HCT116 (cell line): ENCODE results near the gene LNP1. TPM values are rescaled to one million over a fixed set of nuclear protein-coding genes. Genes with fewer than 3 reads are reported as not detected.

Experiments
- ATAC-seq: fragments of 200-7000 bp; cut with Tn5 transposase; 2 replicates; pipeline ENCODE4 v1.9.1; 2020; ENCODE audit warnings: mild to moderate bottlenecking, moderate library complexity
- BruUV-seq: library from RNA; stranded (reverse); fragments of 400-500 nt; replicated peaks from 2 replicates; lab custom pipeline; 2021; lab: Mats Ljungman, UMichigan
- CTCF ChIA-PET: fragments of 300-600 bp; sonication (Branson Sonifier 250); formaldehyde crosslinking; loops from one replicate; lab custom pipeline; 2021; ENCODE audit warnings: antibody characterized with exemption; lab: Charles Lee
- POLR2A ChIA-PET: fragments of 300-600, 350-600 bp; sonication (Branson Sonifier 250); formaldehyde crosslinking; loops from one replicate; lab custom pipeline; 2021; ENCODE audit warnings: antibody characterized with exemption; lab: Charles Lee
- RAD21 ChIA-PET, 2 experiments: fragments of 300-600 bp; sonication (Branson Sonifier 250); formaldehyde crosslinking; loops; one replicate each; lab custom pipeline; 2023; ENCODE audit warnings: low total read pairs in 2 of 2; ENCODE audit not compliant: uncharacterized antibody in 2 of 2, unreplicated experiment in 2 of 2, low non-redundant PET in 1 of 2; lab: Charles Lee
- DNase-seq: peaks from one replicate; pipeline ENCODE4 v3.0.0-alpha.2; 2010; ENCODE audit warnings: low read depth, low spot score
- H2AFZ ChIP-seq: fragments of 200-600 bp; shearing (Covaris generic), sonication (generic); 2 replicates; pipeline ENCODE4 v1.6.1; 2017; ENCODE audit warnings: low read depth, mixed run types, mixed read lengths, antibody characterized with exemption, low read length; ENCODE audit not compliant: poor library complexity, severe bottlenecking
- H3K27ac ChIP-seq: 2 replicates; pipeline ENCODE4 v1.5.1; 2012; ENCODE audit warnings: low read depth, low read length
- H3K27me3 ChIP-seq: fragments of 200-600 bp; sonication (generic); 2 replicates; pipeline ENCODE4 v1.6.1; 2016; ENCODE audit warnings: mixed run types, low read length, mixed read lengths; ENCODE audit not compliant: insufficient read depth
- H3K36me3 ChIP-seq, 2 experiments: fragments of 200-500 bp in 1 of 2; fragments of 200-600 bp in 1 of 2; sonication (Bioruptor generic) in 1 of 2; sonication (generic) in 1 of 2; 2 replicates each; pipeline versions ENCODE4 v1.5.1 to v1.6.1; 2014 to 2016; ENCODE audit warnings: low read length in 2 of 2, inconsistent platforms in 1 of 2, mixed read lengths in 1 of 2, mixed run types in 1 of 2; ENCODE audit not compliant: insufficient read depth in 2 of 2, control insufficient read depth in 1 of 2
- H3K4me1 ChIP-seq, 2 experiments: fragments of 200-600 bp in 1 of 2; sonication (generic) in 1 of 2; 2 replicates each; pipeline versions ENCODE4 v1.5.1 to v1.6.1; 2012 to 2017; ENCODE audit warnings: low read length in 2 of 2, inconsistent platforms in 1 of 2, mild to moderate bottlenecking in 1 of 2, mixed read lengths in 1 of 2, mixed run types in 1 of 2, moderate library complexity in 1 of 2; ENCODE audit not compliant: insufficient read depth in 2 of 2, control insufficient read depth in 1 of 2
- H3K4me2 ChIP-seq: fragments of 200-600 bp; sonication (generic); 2 replicates; pipeline ENCODE4 v1.6.1; 2017; ENCODE audit warnings: mixed run types, low read length, mixed read lengths
- H3K4me3 ChIP-seq, 2 experiments: fragments of 200-600 bp in 1 of 2; sonication (generic) in 1 of 2; replicated peaks in 1 of 2; 2 replicates each; pipeline ENCODE4 v1.5.1; 2011 to 2016; ENCODE audit warnings: low read length in 2 of 2, control low read depth in 1 of 2, low read depth in 1 of 2, mild to moderate bottlenecking in 1 of 2, mixed read lengths in 1 of 2, mixed run types in 1 of 2
- H3K79me2 ChIP-seq: fragments of 200-600 bp; sonication (generic); 2 replicates; pipeline ENCODE4 v1.6.1; 2017; ENCODE audit warnings: mild to moderate bottlenecking, mixed run types, low read length, moderate library complexity, mixed read lengths; ENCODE audit not compliant: insufficient read depth
- H3K9ac ChIP-seq: fragments of 200-600 bp; sonication (generic); 2 replicates; pipeline ENCODE4 v1.6.1; 2016; ENCODE audit warnings: low read length, mixed read lengths
- H3K9me2 ChIP-seq: fragments of 200-600 bp; sonication (generic), shearing (Covaris generic); 2 replicates; pipeline ENCODE4 v1.6.1; 2017; ENCODE audit warnings: mixed run types, mild to moderate bottlenecking, moderate library complexity; ENCODE audit not compliant: insufficient read depth
- H3K9me3 ChIP-seq, 2 experiments: fragments of 200-500 bp in 1 of 2; fragments of 200-600 bp in 1 of 2; sonication (Bioruptor generic) in 1 of 2; sonication (generic) in 1 of 2; 2 replicates each; pipeline ENCODE4 v1.6.1; 2014 to 2017; ENCODE audit warnings: low read length in 2 of 2, mixed read lengths in 2 of 2, inconsistent platforms in 1 of 2, low read depth in 1 of 2, mild to moderate bottlenecking in 1 of 2, mixed run types in 1 of 2, moderate library complexity in 1 of 2; ENCODE audit not compliant: control insufficient read depth in 1 of 2, insufficient read depth in 1 of 2
- H4K20me1 ChIP-seq: fragments of 200-600 bp; sonication (generic), shearing (Covaris generic); 2 replicates; pipeline ENCODE4 v1.6.1; 2017; ENCODE audit warnings: mixed run types, mild to moderate bottlenecking, moderate library complexity; ENCODE audit not compliant: insufficient read depth
- ATF3 ChIP-seq: IDR thresholded peaks from 2 replicates; pipeline ENCODE4 v1.6.1; 2012
- CBX3 ChIP-seq: IDR thresholded peaks from 2 replicates; pipeline ENCODE4 v1.6.1; 2012; ENCODE audit warnings: low read depth
- CEBPB ChIP-seq: IDR thresholded peaks from 2 replicates; pipeline ENCODE4 v1.6.1; 2012; ENCODE audit warnings: low read depth
- EGR1 ChIP-seq: IDR thresholded peaks from 2 replicates; pipeline ENCODE4 v1.6.1; 2012; ENCODE audit warnings: low read depth
- ELF1 ChIP-seq: IDR thresholded peaks from 2 replicates; pipeline ENCODE4 v1.6.1; 2012; ENCODE audit warnings: low read depth, borderline replicate concordance
- EZH2phosphoT487 ChIP-seq: fragments of 200-600 bp; IDR thresholded peaks from 2 replicates; pipeline ENCODE4 v1.6.1; 2018; ENCODE audit warnings: antibody characterized with exemption, borderline replicate concordance
- FOSL1 ChIP-seq: IDR thresholded peaks from 2 replicates; pipeline ENCODE4 v1.6.1; 2012; ENCODE audit warnings: low read depth
- RAD21 ChIP-seq: IDR thresholded peaks from 2 replicates; pipeline ENCODE4 v1.6.1; 2012; ENCODE audit warnings: low read depth, mild to moderate bottlenecking
- REST ChIP-seq: IDR thresholded peaks from 2 replicates; pipeline ENCODE4 v1.6.1; 2012; ENCODE audit warnings: low read depth
- SP1 ChIP-seq: IDR thresholded peaks from 2 replicates; pipeline ENCODE4 v1.6.1; 2012; ENCODE audit warnings: low read depth
- TCF7L2 ChIP-seq: IDR thresholded peaks from 2 replicates; pipeline ENCODE4 v1.7.0; 2011; ENCODE audit warnings: borderline replicate concordance, inconsistent platforms; ENCODE audit not compliant: insufficient read depth, insufficient read length; ENCODE audit errors: extremely low read depth
- ZFX ChIP-seq: fragments of 450-650 bp; IDR thresholded peaks from 2 replicates; pipeline ENCODE4 v1.6.1; 2017
- ZNF274 ChIP-seq: fragments of 200-500 bp; sonication (Bioruptor generic); IDR thresholded peaks from 2 replicates; pipeline ENCODE4 v1.6.1; 2014; ENCODE audit warnings: mild to moderate bottlenecking, low read depth, low read length, inconsistent platforms
- intact Hi-C: fragments of 100-400 bp; cut with micrococcal nuclease; formaldehyde crosslinking; loops from 2 replicates; pipeline ENCODE4 v1.10.0; 2022
- total RNA-seq: library from RNA; stranded (reverse); gene quantifications from one replicate; pipeline ENCODE4 v1.2.1, GENCODE V29; 2021; ENCODE audit not compliant: unreplicated experiment

Gene LNP1
- total RNA-seq, 1 experiment from 2014 or later: 1.6 TPM

DNA sequence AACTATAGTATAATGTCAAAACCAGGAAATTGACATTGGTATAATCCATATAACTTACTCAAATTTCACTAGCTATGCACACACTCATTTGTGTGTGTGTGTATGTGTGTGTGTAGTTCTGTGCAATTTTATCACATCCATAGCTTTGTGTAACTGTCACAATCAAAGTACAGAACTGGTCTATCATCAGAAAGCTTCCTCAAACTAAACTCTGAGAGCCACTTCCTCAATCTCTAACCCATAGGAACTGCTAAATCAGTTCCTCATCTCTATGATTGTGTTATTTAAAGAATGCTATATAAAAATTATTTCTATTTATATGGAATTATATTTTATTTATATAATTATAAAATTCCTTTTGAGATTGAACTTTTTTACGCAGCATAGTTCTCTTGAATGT, 18.1 kb downstream of the LNP1 start:
- no peaks in the 10 kb centered on the region for H4K20me1 ChIP-seq
- H3K9me3 ChIP-seq: no peaks in the 10 kb centered on the region
- no peak overlapping the region for H2AFZ ChIP-seq
- no TSS peak for BruUV-seq
- no peaks in the 10 kb centered on the region for H3K36me3 ChIP-seq
- ChIA-PET RAD21 (no interaction called here), POLR2A (no interaction called here), CTCF (no interaction called here)
- H3K27ac ChIP-seq: no peak overlapping the region
- H3K27me3 ChIP-seq: no peaks in the 10 kb centered on the region
- intact Hi-C loops: no loop called here
- no peak overlapping the region for H3K4me2 ChIP-seq
- no peak for DNase-seq
- H3K4me3 ChIP-seq: no peak overlapping the region
- H3K9me2 ChIP-seq: no peaks in the 10 kb centered on the region
- no peak for TF ChIP-seq REST
- no peak for TF ChIP-seq ZNF274
- TF ChIP-seq CBX3: no peak
- no peak for TF ChIP-seq ATF3
- TF ChIP-seq CEBPB: no peak
- no peak for TF ChIP-seq SP1
- no peak for TF ChIP-seq FOSL1
- TF ChIP-seq TCF7L2: no peak
- no peak for TF ChIP-seq EZH2phosphoT487
- TF ChIP-seq EGR1: no peak
- TF ChIP-seq ELF1: no peak
- TF ChIP-seq ZFX: no peak
- no peak for TF ChIP-seq RAD21
- H3K4me1 ChIP-seq: no peaks in the 10 kb centered on the region
- no peak overlapping the region for H3K9ac ChIP-seq
- no peaks in the 10 kb centered on the region for H3K79me2 ChIP-seq
- no peak for ATAC-seq
